ENCODE results near the gene TARP.
A peak's percentile ranks its signal among the peaks of the same experiment; 100 is the strongest.

The TARP gene

GRCh38 chr7:38243345-38243744 lies 30.1 kb downstream of the TARP start:
- TF ChIP-seq CEBPB (IDR thresholded peaks at IDR 0.05): peak; percentile 21; the same call in 1 of the 2 replicates

- TF ChIP-seq YY1 (IDR thresholded peaks at IDR 0.05; ENCODE audit: low read depth) (no peak), EGR1 (IDR thresholded peaks at IDR 0.05) (no peak), CREB1 (IDR thresholded peaks at IDR 0.05; ENCODE audit: low read depth) (no peak), RAD21 (IDR thresholded peaks at IDR 0.05; ENCODE audit: low read depth) (no peak), ZBTB7A (IDR thresholded peaks at IDR 0.05; ENCODE audit: low read depth) (no peak), USF1 (IDR thresholded peaks at IDR 0.05) (no peak), EP300 (IDR thresholded peaks at IDR 0.05; ENCODE audit: borderline replicate concordance) (no peak), TEAD4 (IDR thresholded peaks at IDR 0.05) (no peak), CEBPB (IDR thresholded peaks at IDR 0.05) (no peak), FOXM1 (IDR thresholded peaks at IDR 0.05; ENCODE audit: borderline replicate concordance, low read depth) (no peak), TAF1 (IDR thresholded peaks at IDR 0.05; ENCODE audit: low read depth) (no peak), REST (IDR thresholded peaks at IDR 0.05; ENCODE audit: low read depth) (no peak), MAX (IDR thresholded peaks at IDR 0.05) (no peak), NFIC (IDR thresholded peaks at IDR 0.05) (no peak), TCF12 (IDR thresholded peaks at IDR 0.05; ENCODE audit: low read depth) (no peak)
Observed at GRCh38 chr7:38242814-38243213, 30.6 kb downstream of the TARP start.

- TF ChIP-seq YY1 (IDR thresholded peaks at IDR 0.05; ENCODE audit: low read depth) (no peak), FOXM1 (IDR thresholded peaks at IDR 0.05; ENCODE audit: borderline replicate concordance, low read depth) (no peak), TCF12 (IDR thresholded peaks at IDR 0.05; ENCODE audit: low read depth) (no peak), TEAD4 (IDR thresholded peaks at IDR 0.05) (no peak), MAX (IDR thresholded peaks at IDR 0.05) (no peak), USF1 (IDR thresholded peaks at IDR 0.05) (no peak), ZBTB7A (IDR thresholded peaks at IDR 0.05; ENCODE audit: low read depth) (no peak), EGR1 (IDR thresholded peaks at IDR 0.05) (no peak), NFIC (IDR thresholded peaks at IDR 0.05) (no peak), REST (IDR thresholded peaks at IDR 0.05; ENCODE audit: low read depth) (no peak), CREB1 (IDR thresholded peaks at IDR 0.05; ENCODE audit: low read depth) (no peak), EP300 (IDR thresholded peaks at IDR 0.05; ENCODE audit: borderline replicate concordance) (no peak), TAF1 (IDR thresholded peaks at IDR 0.05; ENCODE audit: low read depth) (no peak), RAD21 (IDR thresholded peaks at IDR 0.05; ENCODE audit: low read depth) (no peak), CEBPB (IDR thresholded peaks at IDR 0.05) (no peak)
Observed at GRCh38 chr7:38241071-38241470, 32.4 kb downstream of the TARP start.

- TF ChIP-seq ZBTB7A (IDR thresholded peaks at IDR 0.05; ENCODE audit: low read depth) (no peak), REST (IDR thresholded peaks at IDR 0.05; ENCODE audit: low read depth) (no peak), YY1 (IDR thresholded peaks at IDR 0.05; ENCODE audit: low read depth) (no peak)
Observed at GRCh38 chr7:38235606-38236005, 37.8 kb downstream of the TARP start.

Measured in Ishikawa (cell line).